Stomach (tissue), 9 donors: ENCODE measurements around the gene CYP2R1. TPM values are rescaled to one million over a fixed set of nuclear protein-coding genes. Genes with fewer than 3 reads are reported as not detected.

Experiments used
- DNase-seq, 2 donors: peaks; one replicate each; pipeline versions ENCODE4 v3.0.0 to v3.0.0-alpha.2; 2013 to 2019
- H3K27ac ChIP-seq, 5 donors: fragments of 200-600 bp in 4 of 5; sonication (generic) in 4 of 5; one replicate each; pipeline ENCODE4 v1.5.1; 2013 to 2019; ENCODE audit warnings: mild to moderate bottlenecking in 1 of 5, moderate library complexity in 1 of 5
- H3K27me3 ChIP-seq, 3 donors: fragments of 200-600 bp; sonication (generic); one replicate each; pipeline ENCODE4 v1.5.1; 2017 to 2019; ENCODE audit warnings: mixed run types in 1 of 3
- H3K36me3 ChIP-seq, 4 donors: fragments of 200-600 bp; sonication (generic); 1 replicate in 3 of 4; 2 replicates in 1 of 4; pipeline ENCODE4 v1.5.1; 2016 to 2019
- H3K4me1 ChIP-seq, 4 donors: fragments of 200-600 bp; sonication (generic); one replicate each; pipeline ENCODE4 v1.5.1; 2016 to 2019
- H3K4me3 ChIP-seq, 4 donors: fragments of 200-600 bp; sonication (generic) in 3 of 4; one replicate each; pipeline ENCODE4 v1.5.1; 2016 to 2019; ENCODE audit warnings: mild to moderate bottlenecking in 1 of 4
- H3K9me3 ChIP-seq, 4 donors: fragments of 200-600 bp; sonication (generic); one replicate each; pipeline ENCODE4 v1.5.1; 2016 to 2019
- CTCF ChIP-seq, 7 experiments: fragments of 450-650 bp in 4 of 7; fragments of 200-600 bp in 3 of 7; sonication (generic) in 3 of 7; IDR thresholded peaks; one replicate each; pipeline ENCODE4 v1.5.1; 2016 to 2019; ENCODE audit warnings: antibody characterized with exemption in 7 of 7, control low read depth in 2 of 7, mild to moderate bottlenecking in 1 of 7
- EP300 ChIP-seq: sonication (generic); formaldehyde crosslinking; IDR thresholded peaks from one replicate; pipeline ENCODE4 v1.6.1; 2017; ENCODE audit warnings: antibody characterized with exemption
- POLR2A ChIP-seq, 4 donors: fragments of 450-650 bp; IDR thresholded peaks; one replicate each; pipeline ENCODE4 v1.6.1; 2016; ENCODE audit warnings: antibody characterized with exemption in 4 of 4, control low read depth in 2 of 4, mild to moderate bottlenecking in 1 of 4, moderate library complexity in 1 of 4
- POLR2AphosphoS5 ChIP-seq, 3 donors: sonication (generic); formaldehyde crosslinking; IDR thresholded peaks; one replicate each; pipeline ENCODE4 v1.6.1; 2016; ENCODE audit warnings: antibody characterized with exemption in 3 of 3
- WGBS, 5 donors: extraction: QIAGEN DNeasy Blood & Tissue Kit in 3 of 5; methylation state at CpG; one replicate each; pipeline versions ENCODE4 v1.1.5 to v1.1.7; 2013 to 2018; 5-methylcytosine and 5-hydroxymethylcytosine counted together
- intact Hi-C: fragments of 100-400 bp; cut with DNase I; formaldehyde crosslinking; loops from one replicate; pipeline ENCODE4 v1.15.1; 2023; ENCODE audit warnings: low total_unique reads
- polyA plus RNA-seq, 3 donors: library from polyadenylated mRNA; stranded (reverse); fragments of 200-250 nt; gene quantifications; one replicate each; pipeline ENCODE4 v1.2.3, GENCODE V29; 2013
- total RNA-seq, 5 donors: library from RNA; depleted of rRNA; stranded (reverse); fragments of >200 nt; gene quantifications; one replicate each; pipeline versions ENCODE4 v1.1.0 to v1.2.3, GENCODE V29; 2014 to 2016
- donor health status: healthy with polysubstance abuse.
- donor health status: Bipolar disorder and iron deficiency.
- donor health status: healthy.

CYP2R1 gene
- total and polyA plus RNA-seq, 8 donors, result 23.2 to 129 (median 35.7) TPM

GRCh38 chr11:14930369-14930768 is 38.3 kb upstream of the CYP2R1 start:
- DNase-seq, result no peak
- Histone ChIP-seq H3K4me1 (no peaks in the 10 kb centered on the region), H3K27me3 (no peaks in the 10 kb centered on the region), H3K36me3 (no peaks in the 10 kb centered on the region), H3K9me3 (peaks cover 0 to 13% (median 9%) of the 10 kb centered on the region in 4 donors), H3K27ac (no peak overlapping the region), H3K4me3 (no peak overlapping the region)
- intact Hi-C loops, result no loop called here
- TF ChIP-seq POLR2A (IDR thresholded peaks at IDR 0.05), result no peak
- WGBS, 5 donors, result 34 to 55% (median 36%) methylated on average over 2 of the region's 2 CpGs

- Histone ChIP-seq H3K36me3 (no peaks in the 10 kb centered on the region), H3K27ac (no peak overlapping the region), H3K4me1 (no peaks in the 10 kb centered on the region), H3K27me3 (peaks cover 0 to 4% (median 0%) of the 10 kb centered on the region in 3 donors), H3K4me3 (no peak overlapping the region), H3K9me3 (peaks cover 0 to 13% (median 9%) of the 10 kb centered on the region in 4 donors)
- TF ChIP-seq CTCF (IDR thresholded peaks at IDR 0.05), result no peak
- TF ChIP-seq EP300, result no peak
- TF ChIP-seq POLR2AphosphoS5 (IDR thresholded peaks at IDR 0.05), result no peak
- no peak for TF ChIP-seq POLR2A (IDR thresholded peaks at IDR 0.05)
- DNase-seq, result no peak
- intact Hi-C loops, result no loop called here
These were observed 35.1 kb upstream of the CYP2R1 start for GRCh38 chr11:14927146-14927545.

GRCh38 chr11:14924318-14924717 is 32.3 kb upstream of the CYP2R1 start:
- intact Hi-C loops, result no loop called here
- 81 to 92% (median 90%) methylated on average over 3 of the region's 3 CpGs for WGBS, 5 donors
- peaks cover 0 to 4% (median 0%) of the 10 kb centered on the region in 3 donors for H3K27me3 ChIP-seq
- peaks cover 0 to 13% (median 9%) of the 10 kb centered on the region in 4 donors for H3K9me3 ChIP-seq
- DNase-seq, result no peak
- TF ChIP-seq EP300, result no peak
- no peak overlapping the region for H3K4me3 ChIP-seq
- no peaks in the 10 kb centered on the region for H3K4me1 ChIP-seq
- no peaks in the 10 kb centered on the region for H3K36me3 ChIP-seq
- H3K27ac ChIP-seq, result no peak overlapping the region

GRCh38 chr11:14916403-14916802 is 24.4 kb upstream of the CYP2R1 start:
- intact Hi-C loops, result loop anchor here (10.0 kb wide), 1 partner anchor 158 kb away; the partner anchor contains the start of gene CALCB
- Histone ChIP-seq H3K9me3 (no peaks in the 10 kb centered on the region), H3K4me1 (no peaks in the 10 kb centered on the region), H3K36me3 (no peaks in the 10 kb centered on the region), H3K4me3 (no peak overlapping the region), H3K27me3 (no peaks in the 10 kb centered on the region), H3K27ac (no peak overlapping the region)
- no peak for DNase-seq
- TF ChIP-seq CTCF (IDR thresholded peaks at IDR 0.05) (no peak), EP300 (no peak), POLR2A (IDR thresholded peaks at IDR 0.05) (no peak), POLR2AphosphoS5 (IDR thresholded peaks at IDR 0.05) (no peak)
- 81 to 100% (median 96%) methylated on average over 1 of the region's 1 CpG for WGBS, 5 donors

GRCh38 chr11:14914536-14914935 is 22.5 kb upstream of the CYP2R1 start:
- Histone ChIP-seq H3K36me3 (no peaks in the 10 kb centered on the region), H3K4me3 (no peak overlapping the region), H3K27ac (no peak overlapping the region), H3K9me3 (no peaks in the 10 kb centered on the region), H3K4me1 (no peaks in the 10 kb centered on the region), H3K27me3 (no peaks in the 10 kb centered on the region)
- TF ChIP-seq POLR2A (IDR thresholded peaks at IDR 0.05), result no peak
- no peak for TF ChIP-seq POLR2AphosphoS5 (IDR thresholded peaks at IDR 0.05)
- no peak for TF ChIP-seq EP300
- no peak for TF ChIP-seq CTCF (IDR thresholded peaks at IDR 0.05)
- 50 to 61% (median 52%) methylated on average over 3 of the region's 3 CpGs for WGBS, 5 donors
- intact Hi-C loops, result loop anchor here (10.0 kb wide), 1 partner anchor 160 kb away; the partner anchor contains the start of gene CALCB
- DNase-seq, result no peak
